Glomerular visceral epithelial cell (primary cell): ENCODE measurements around the gene TMEM178B.
"Not testable (repeated sequence)": the region's sequence is repeated elsewhere in the genome, so short reads cannot be mapped to it uniquely, and the experiment has no call there.

Source experiments
- DNase-seq: peaks from one replicate; pipeline ENCODE4 v3.0.0-alpha.2; 2016; ENCODE audit errors: extremely low spot score

The TMEM178B gene

DNA sequence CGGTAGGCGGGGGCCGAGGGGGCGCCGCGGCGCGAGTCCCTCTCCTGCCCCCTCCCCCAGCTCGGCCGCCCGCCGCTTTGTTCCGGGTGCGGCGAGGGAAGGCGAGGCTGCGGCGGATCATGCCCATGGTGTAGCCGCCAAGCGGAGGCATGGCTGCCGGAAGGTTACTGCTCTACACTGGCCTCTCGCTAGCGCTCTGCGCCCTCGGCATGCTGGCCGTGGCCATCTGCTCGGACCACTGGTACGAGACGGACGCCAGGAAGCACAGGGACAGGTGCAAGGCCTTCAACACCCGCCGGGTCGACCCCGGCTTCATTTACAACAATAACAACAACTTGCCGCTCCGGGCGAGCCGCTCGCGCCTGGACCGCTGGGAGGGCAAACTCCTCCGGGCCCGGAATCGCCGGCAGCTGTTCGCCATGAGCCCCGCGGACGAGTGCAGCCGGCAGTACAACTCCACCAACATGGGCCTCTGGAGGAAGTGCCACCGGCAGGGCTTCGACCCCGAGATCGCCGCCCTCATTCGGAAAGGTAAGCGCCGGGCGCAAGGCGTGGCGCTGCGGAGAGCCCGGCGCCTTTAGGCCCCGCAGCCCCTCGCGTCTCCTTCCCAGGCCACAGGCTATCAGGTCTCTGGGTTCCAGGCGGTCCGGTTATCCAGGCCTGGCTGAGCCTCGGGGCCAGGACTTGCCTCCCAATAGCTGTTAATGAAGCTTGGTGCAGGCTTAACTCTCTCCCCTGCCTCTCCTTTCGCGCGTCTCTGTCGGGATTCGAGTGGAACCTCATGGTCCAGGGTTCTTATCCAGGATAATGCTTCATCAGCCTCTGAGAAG, 513 bp downstream of the TMEM178B start:
- DNase-seq = peak; percentile 43

DNA sequence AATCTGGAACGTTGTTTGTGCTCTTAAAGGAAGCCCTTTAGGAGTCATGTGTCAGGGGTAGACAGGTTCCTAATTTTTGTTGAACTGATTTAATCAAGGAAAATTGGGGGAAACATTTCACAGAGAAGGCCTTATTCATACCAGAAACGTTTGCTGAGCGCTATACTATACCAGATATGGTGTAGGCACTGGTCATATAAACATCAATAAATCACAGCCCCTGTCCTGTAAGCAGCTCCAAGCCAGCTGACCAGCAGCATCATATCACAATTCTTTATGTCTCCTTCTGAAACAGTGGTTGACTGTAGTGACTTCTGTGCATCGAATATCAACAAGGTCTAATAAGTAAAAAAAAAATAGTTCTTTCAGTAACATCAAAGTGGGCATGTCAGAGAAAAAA, 1.1 kb downstream of the TMEM178B start:
- no peak for DNase-seq

- peak; percentile 67 for DNase-seq
Observed at GRCh38 chr7:141076377-141076776, 2.5 kb downstream of the TMEM178B start.

DNA sequence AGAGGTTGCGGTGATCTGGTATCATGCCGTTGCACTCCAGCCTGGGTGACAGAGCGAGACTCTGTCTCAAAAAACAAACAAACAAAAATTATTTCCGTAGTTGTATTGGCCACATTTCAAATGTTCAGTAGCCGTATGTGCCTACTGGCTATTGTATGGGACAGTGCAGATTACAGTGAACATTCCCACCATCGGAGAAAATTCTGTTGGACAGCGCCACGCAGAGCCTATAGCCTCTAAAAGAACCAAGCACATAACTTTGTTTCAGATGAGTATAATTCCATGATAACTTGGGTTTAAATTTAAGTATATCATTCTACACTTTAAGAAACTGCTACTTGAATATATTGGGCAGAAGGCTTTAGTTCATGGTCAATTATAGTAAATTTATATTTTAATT, 5.4 kb downstream of the TMEM178B start:
- DNase-seq = no peak

DNA sequence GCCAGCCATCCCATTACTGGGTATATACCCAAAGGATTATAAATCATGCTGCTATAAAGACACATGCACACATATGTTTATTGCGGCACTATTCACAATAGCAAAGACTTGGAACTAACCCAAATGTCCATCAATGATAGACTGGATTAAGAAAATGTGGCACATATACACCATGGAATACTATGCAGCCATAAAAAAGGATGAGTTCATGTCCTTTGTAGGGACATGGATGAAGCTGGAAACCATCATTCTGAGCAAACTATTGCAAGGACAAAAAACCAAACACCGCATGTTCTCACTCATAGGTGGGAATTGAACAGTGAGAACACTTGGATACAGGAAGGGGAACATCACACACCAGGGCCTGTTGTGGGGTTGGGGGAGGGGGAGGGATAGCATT, 15.6 kb downstream of the TMEM178B start:
- DNase-seq = not testable (repeated sequence)

GRCh38 chr7:141094336-141095070, 20.6 kb downstream of the TMEM178B start:
- no peak for DNase-seq

DNA sequence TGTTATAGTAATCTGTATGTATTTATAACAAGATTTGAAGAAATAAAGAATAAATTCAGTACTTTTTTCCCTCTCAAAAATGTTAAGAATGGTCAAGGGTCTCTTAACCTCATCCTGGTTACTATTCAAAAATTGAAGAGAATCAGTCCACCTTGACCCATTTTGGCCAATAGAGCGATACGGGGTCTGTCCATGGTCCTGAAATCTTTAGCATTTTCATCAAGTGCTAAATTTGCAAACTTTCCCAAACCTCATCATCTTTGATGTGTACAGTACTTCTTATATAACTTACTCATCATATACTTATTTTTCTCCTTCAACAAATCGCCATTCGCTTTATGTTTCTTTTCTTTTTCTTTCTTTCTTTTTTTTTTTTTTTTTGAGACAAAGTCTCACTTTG, 23.6 kb downstream of the TMEM178B start:
- DNase-seq = peak; percentile 19

DNA sequence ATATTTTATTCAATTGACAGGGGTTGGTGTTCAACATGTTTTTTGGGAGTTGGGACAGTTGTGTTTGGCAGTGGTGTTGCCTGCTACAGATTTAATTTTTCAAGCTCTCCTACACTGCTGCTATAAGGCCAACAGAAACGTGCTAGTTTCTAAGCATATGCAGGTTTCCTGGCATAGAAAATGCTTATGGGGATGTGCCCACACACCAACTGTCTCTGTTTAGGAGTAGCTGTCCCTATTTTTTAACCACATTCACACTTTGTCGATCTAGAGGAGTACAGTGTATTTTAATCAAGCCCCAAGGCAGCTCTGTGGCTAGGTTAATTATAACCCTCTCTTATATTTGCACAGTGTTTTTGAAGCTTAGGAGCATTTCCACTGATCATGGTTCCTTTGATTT, 28.6 kb downstream of the TMEM178B start:
- DNase-seq = no peak

- DNase-seq = peak; percentile 21
Observed at GRCh38 chr7:141103847-141104429, 30.1 kb downstream of the TMEM178B start.

DNA sequence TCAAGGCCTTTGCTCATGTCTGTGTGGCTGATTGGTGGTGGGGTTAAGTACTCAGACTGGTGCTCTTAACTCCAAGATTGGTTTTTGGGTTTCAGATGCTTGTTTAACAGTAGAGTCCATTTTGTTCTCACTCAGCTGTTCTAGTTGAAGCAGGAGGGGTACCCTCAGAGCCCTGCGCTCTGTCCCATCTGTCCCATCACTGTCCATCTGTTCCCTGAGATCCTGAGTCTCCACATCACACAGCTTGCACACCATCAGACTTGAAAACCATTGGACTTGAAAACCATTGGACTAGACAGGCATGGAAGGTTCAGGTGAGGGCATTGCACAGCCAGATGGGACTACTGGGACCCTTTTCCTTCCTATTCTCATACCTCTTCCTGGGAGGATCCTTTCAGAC, 39.3 kb downstream of the TMEM178B start:
- DNase-seq = no peak

DNA sequence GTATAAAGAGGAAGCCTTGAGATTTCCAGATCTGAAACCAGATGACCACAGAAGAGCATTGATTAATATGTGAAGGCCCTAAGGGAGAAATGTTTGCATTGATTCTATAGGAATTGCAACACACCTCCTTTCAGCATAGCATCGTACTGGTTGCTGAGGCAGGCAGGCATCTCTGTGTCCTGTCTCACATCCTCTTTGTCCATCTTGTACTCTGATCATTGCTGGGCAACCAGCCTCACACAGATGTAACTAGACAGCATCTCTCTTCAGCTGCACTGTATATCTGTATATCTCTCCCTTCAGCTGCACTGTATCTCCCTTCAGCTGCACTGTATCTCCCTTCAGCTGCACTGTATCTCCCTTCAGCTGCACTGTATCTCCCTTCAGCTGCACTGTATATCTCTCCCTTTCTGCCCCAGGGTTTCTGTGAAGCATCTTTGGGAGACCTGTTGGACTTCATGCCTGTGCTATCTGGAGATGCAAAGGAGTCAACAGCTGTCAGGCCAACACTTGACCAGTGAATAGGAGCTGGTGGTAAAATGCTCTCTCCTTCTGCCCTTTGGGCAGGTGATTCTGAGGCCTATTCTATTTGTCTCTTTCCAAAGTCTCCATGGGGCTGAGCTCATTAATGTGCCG, 40.3 kb downstream of the TMEM178B start:
- no peak for DNase-seq

- DNase-seq = no peak
Observed at GRCh38 chr7:141115965-141116364, 42.1 kb downstream of the TMEM178B start.

- not testable (repeated sequence) for DNase-seq
Observed at GRCh38 chr7:141116661-141117060, 42.8 kb downstream of the TMEM178B start.

DNA sequence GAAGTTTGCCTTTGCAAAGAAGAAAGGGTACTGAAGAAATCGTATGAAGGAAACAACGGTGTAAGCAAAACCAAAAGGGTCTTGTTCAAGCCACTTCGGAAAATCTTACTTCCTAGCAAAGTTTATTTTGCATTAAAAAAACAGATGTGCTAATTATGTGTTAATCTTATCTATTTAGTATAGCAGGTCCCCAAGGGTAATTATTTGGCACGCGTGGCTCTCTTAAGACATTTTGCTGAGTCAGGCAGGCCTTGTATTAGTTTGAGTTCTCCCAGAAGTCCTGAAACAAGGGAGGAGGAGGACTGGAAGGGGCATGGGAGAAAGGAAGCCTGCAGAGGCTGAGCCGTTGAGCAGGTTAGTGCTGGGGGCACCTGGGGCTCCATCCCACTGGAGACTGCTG, 44.9 kb downstream of the TMEM178B start:
- no peak for DNase-seq

DNA sequence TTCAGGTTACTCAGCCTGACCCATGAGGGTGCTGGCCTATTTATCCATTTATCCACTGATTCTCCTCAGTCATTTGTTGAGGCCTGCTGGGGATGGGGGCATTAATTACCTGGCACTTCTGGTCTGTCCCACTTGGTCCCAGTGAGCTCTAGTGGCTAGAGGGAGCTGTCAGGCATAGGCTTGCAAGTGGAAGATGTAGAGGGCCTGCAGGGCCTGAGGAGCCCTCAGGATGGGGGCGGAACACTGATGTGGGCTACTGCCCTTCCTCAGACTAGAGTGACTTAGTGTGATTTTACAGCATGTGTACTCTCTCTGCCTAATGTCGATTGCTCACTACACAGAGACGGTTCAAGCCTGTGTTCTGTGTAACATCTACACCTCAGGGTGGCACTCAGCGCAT, 45.3 kb downstream of the TMEM178B start:
- no peak for DNase-seq

GRCh38 chr7:141122736-141123135, 48.9 kb downstream of the TMEM178B start:
- peak; percentile 36 for DNase-seq

DNA sequence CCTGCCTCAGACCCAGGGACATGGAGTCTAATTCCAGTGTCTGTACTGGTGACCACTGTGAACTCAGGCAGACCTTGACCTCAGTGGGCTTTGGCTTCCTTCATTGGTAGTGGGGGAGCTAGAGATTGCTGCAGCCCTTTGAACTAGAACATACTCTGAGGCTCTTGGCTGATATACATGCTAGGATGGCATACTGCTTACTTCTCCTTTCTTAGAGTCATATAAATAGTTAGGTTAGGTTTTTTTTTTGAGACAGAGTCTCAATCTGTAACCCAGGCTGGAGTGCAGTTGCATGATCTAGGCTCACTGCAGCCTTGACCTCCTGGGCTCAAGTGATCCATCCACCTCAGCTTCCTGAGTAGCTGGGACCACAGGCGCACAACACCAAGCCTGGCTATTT, 49.7 kb downstream of the TMEM178B start:
- no peak for DNase-seq

- DNase-seq = no peak
Observed at GRCh38 chr7:141126107-141126506, 52.2 kb downstream of the TMEM178B start.

DNA sequence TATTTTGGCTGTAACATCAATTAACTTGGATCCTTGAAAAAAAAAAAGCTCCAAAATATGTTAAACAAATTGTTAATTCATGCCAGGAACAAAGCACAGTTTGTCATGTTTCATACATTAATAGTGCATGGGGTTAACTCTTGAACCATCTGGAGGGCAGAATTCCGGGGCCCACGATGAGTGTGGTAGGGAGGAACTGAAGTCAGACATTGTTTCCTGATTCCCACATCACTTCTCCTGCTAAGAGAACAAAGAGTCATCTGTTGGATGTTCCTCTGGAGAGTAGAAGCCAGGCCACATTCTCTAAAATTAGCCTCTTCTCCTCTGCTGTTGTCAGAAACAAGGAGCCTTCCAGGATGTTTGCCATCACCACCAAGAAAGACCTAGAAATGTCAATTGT, 54.6 kb downstream of the TMEM178B start:
- DNase-seq = no peak

- DNase-seq = no peak
Observed at GRCh38 chr7:141128931-141129330, 55.1 kb downstream of the TMEM178B start.

GRCh38 chr7:141132671-141133070, 58.8 kb downstream of the TMEM178B start:
- no peak for DNase-seq

DNA sequence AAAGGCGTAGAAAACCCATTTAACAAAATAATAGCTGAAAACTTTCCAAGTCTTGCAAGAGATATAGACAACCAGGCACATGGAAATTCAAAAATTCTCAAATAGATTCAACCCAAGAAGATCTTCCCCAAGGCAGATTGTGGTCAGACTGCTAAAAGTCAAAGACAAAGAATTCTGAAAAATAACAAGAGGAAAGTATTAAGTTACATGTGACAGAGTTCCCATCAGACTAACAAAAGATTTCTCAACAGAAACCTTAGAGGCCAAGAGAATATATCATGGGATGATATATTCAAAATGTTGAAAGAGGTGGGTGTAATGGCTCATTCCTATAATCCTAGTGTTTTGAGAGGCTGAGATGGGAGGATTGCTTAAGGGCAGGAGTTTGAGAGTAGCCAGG, 59.8 kb downstream of the TMEM178B start:
- DNase-seq = no peak
